Sigmoid colon (tissue), 7 donors: Measurements from ENCODE around the gene CCDC78. TPM values are rescaled to one million over a fixed set of nuclear protein-coding genes. Genes with fewer than 3 reads are reported as not detected.

Experiments used
- DNase-seq: peaks from one replicate; pipeline ENCODE4 v3.0.0-alpha.2; 2019
- H3K27ac ChIP-seq, 4 donors: fragments of 200-600 bp; sonication (generic); one replicate each; pipeline ENCODE4 v1.5.1; 2016 to 2019; ENCODE audit warnings: mild to moderate bottlenecking in 1 of 4
- H3K27me3 ChIP-seq, 3 donors: fragments of 200-600 bp; sonication (generic); one replicate each; pipeline ENCODE4 v1.5.1; 2019; ENCODE audit warnings: mild to moderate bottlenecking in 1 of 3
- H3K36me3 ChIP-seq, 4 donors: fragments of 200-600 bp; sonication (generic); one replicate each; pipeline ENCODE4 v1.5.1; 2016 to 2019
- H3K4me1 ChIP-seq, 4 donors: fragments of 200-600 bp; sonication (generic); one replicate each; pipeline ENCODE4 v1.5.1; 2017 to 2019
- H3K4me3 ChIP-seq, 4 donors: fragments of 200-600 bp; sonication (generic); one replicate each; pipeline ENCODE4 v1.5.1; 2017 to 2019; ENCODE audit warnings: mild to moderate bottlenecking in 2 of 4, moderate library complexity in 1 of 4
- H3K9me3 ChIP-seq, 4 donors: fragments of 200-600 bp in 3 of 4; sonication (generic) in 3 of 4; one replicate each; pipeline versions ENCODE4 v1.5.1 to v1.6.1; 2013 to 2019
- EP300 ChIP-seq, 4 donors: sonication (generic); formaldehyde crosslinking; IDR thresholded peaks; one replicate each; pipeline ENCODE4 v1.6.1; 2017; ENCODE audit warnings: antibody characterized with exemption in 4 of 4
- POLR2A ChIP-seq, 2 donors: fragments of 450-650 bp; IDR thresholded peaks; one replicate each; pipeline ENCODE4 v1.6.1; 2016; ENCODE audit warnings: antibody characterized with exemption in 2 of 2, mild to moderate bottlenecking in 2 of 2, moderate library complexity in 2 of 2
- POLR2AphosphoS5 ChIP-seq, 4 donors: sonication (generic); formaldehyde crosslinking; IDR thresholded peaks; one replicate each; pipeline ENCODE4 v1.6.1; 2017; ENCODE audit warnings: antibody characterized with exemption in 4 of 4
- WGBS, 2 donors: extraction: QIAGEN DNeasy Blood & Tissue Kit; methylation state at CpG; one replicate each; pipeline ENCODE4 v1.1.7; 2013; 5-methylcytosine and 5-hydroxymethylcytosine counted together
- intact Hi-C: fragments of 100-400 bp; cut with DNase I; formaldehyde crosslinking; loops from one replicate; pipeline ENCODE4 v1.15.1; 2023
- polyA plus RNA-seq, 3 donors: library from polyadenylated mRNA; stranded (reverse); fragments of 200-250 nt; gene quantifications; one replicate each; pipeline ENCODE4 v1.2.3, GENCODE V29; 2013
- total RNA-seq, 4 donors: library from RNA; depleted of rRNA; stranded (reverse); fragments of >200 nt; gene quantifications; one replicate each; pipeline ENCODE4 v1.1.0, GENCODE V29; 2016
- TF ChIP-seq, protein P1 (sequence below), 4 experiments: fragments of 450-650 bp in 3 of 4; fragments of 200-600 bp in 1 of 4; IDR thresholded peaks; one replicate each; pipeline ENCODE4 v1.5.1; 2016 to 2019; ENCODE audit warnings: antibody characterized with exemption in 4 of 4, mild to moderate bottlenecking in 3 of 4, moderate library complexity in 2 of 4
- donor health status: healthy with polysubstance abuse.
- donor health status: Bipolar disorder and iron deficiency.
- donor health status: healthy.

Gene CCDC78
- total and polyA plus RNA-seq, 7 donors, result 0.49 to 3.4 TPM; not detected in 5

DNA sequence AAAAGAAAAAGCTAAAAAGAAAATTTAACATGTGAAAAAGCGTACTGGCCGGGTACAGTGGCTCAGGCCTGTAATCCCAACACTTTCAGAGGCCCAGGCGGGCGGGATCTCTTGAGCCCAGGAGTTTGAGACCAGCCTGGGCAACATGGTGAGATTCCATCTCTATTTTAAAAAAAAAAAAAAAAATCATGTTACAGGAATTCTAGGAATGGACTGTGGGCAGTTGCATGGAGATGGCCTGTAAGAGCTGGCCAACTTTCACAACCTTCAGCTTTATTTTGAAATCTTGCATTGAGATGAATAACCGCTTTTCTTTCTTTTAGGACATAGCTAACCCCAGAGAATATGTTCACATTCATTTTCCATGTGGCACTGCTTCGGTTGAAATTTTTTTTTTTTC is 22.8 kb upstream of the CCDC78 start:
- no peaks in the 10 kb centered on the region for H3K36me3 ChIP-seq
- 83 to 93% methylated on average over 6 of the region's 6 CpGs for WGBS, 2 donors
- no peak overlapping the region for H3K4me3 ChIP-seq
- no peak for DNase-seq
- no peaks in the 10 kb centered on the region for H3K4me1 ChIP-seq
- intact Hi-C loops, result no loop called here
- H3K9me3 ChIP-seq, result no peaks in the 10 kb centered on the region
- peaks cover 0 to 14% (median 11%) of the 10 kb centered on the region in 3 donors for H3K27me3 ChIP-seq
- no peak for TF ChIP-seq EP300 (IDR thresholded peaks at IDR 0.05)
- TF ChIP-seq, protein P1, sequence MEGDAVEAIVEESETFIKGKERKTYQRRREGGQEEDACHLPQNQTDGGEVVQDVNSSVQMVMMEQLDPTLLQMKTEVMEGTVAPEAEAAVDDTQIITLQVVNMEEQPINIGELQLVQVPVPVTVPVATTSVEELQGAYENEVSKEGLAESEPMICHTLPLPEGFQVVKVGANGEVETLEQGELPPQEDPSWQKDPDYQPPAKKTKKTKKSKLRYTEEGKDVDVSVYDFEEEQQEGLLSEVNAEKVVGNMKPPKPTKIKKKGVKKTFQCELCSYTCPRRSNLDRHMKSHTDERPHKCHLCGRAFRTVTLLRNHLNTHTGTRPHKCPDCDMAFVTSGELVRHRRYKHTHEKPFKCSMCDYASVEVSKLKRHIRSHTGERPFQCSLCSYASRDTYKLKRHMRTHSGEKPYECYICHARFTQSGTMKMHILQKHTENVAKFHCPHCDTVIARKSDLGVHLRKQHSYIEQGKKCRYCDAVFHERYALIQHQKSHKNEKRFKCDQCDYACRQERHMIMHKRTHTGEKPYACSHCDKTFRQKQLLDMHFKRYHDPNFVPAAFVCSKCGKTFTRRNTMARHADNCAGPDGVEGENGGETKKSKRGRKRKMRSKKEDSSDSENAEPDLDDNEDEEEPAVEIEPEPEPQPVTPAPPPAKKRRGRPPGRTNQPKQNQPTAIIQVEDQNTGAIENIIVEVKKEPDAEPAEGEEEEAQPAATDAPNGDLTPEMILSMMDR (IDR thresholded peaks at IDR 0.05), result no peak
- no peak for TF ChIP-seq POLR2A (IDR thresholded peaks at IDR 0.05)
- no peak for TF ChIP-seq POLR2AphosphoS5 (IDR thresholded peaks at IDR 0.05)
- no peak overlapping the region for H3K27ac ChIP-seq

DNA sequence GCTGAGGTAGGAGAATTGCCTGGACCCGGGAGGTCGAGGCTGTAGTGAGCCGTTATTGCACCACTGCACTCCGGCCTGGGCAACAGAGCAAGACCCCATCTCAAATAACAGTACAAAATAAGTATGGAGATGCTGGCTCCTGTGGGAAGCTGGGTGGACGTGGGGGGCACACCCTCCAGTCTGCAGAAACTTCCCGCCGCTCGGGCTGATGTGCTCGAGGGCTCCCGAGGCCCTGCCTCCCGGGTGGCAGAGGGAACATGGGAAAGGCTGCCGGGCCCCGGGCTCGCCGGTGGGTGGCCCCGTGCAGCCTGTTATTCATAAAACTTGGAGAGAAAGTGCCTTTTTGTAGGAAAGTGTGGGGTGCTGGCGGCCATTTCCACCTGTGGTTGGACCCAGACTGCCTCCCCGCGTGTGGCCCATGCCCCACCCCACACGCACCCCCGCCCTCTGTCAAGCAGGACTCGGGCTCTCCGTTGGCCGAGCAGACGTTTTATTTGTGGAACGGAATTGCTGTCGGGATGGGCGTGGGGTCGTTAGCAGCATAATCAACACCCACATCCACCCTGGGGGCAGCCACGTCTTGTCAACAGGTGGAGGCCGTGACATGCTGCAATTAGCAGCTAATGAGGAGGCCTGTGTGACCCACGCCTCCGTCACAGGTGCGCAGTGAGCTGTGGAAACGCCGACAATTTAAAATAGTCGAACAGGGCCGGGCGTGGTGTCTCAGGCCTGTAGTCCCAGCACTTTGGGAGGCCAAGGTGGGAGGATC is 21.9 kb upstream of the CCDC78 start:
- 58 to 82% methylated on average over 39 of the region's 39 CpGs for WGBS, 2 donors
- intact Hi-C loops, result no loop called here

DNA sequence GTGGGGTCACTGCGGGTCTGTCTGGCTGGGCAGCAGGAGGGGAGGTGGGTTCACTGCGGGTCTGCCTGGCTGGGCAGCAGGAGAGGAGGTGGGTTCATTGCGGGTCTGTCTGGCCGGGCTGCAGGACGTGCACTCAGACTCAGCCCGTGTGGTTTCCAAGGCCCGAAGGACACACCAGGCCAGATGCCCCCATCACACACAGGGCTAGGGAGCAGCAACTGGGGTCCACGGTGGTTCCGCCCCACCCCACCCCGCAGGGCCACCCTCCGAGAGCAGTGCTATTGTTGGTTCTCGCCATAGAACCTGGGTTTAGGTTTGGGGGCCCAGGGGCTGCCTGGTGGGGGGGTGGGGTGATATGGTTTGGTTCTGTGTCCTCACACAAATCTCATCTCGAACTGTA is 20.4 kb upstream of the CCDC78 start:
- 72 to 80% methylated on average over 13 of the region's 13 CpGs for WGBS, 2 donors
- no peaks in the 10 kb centered on the region for H3K36me3 ChIP-seq
- peaks cover 0 to 5% (median 0%) of the 10 kb centered on the region in 3 donors for H3K27me3 ChIP-seq
- H3K4me1 ChIP-seq, result no peaks in the 10 kb centered on the region
- intact Hi-C loops, result no loop called here
- H3K27ac ChIP-seq, result no peak overlapping the region
- H3K9me3 ChIP-seq, result no peaks in the 10 kb centered on the region
- DNase-seq, result no peak
- TF ChIP-seq EP300 (IDR thresholded peaks at IDR 0.05) (no peak), POLR2AphosphoS5 (IDR thresholded peaks at IDR 0.05) (no peak), POLR2A (IDR thresholded peaks at IDR 0.05) (no peak)
- TF ChIP-seq, protein P1 (IDR thresholded peaks at IDR 0.05), result no peak
- no peak overlapping the region for H3K4me3 ChIP-seq

More for the DNA sequence above, 21.9 kb upstream of the CCDC78 start:
- Histone ChIP-seq H3K36me3 (no peaks in the 10 kb centered on the region), H3K9me3 (no peaks in the 10 kb centered on the region), H3K4me3 (no peak overlapping the region), H3K27ac (no peak overlapping the region), H3K27me3 (peaks cover 0 to 11% (median 8%) of the 10 kb centered on the region in 3 donors), H3K4me1 (no peaks in the 10 kb centered on the region)
- no peak for TF ChIP-seq EP300 (IDR thresholded peaks at IDR 0.05)
- TF ChIP-seq POLR2A (IDR thresholded peaks at IDR 0.05), result no peak
- no peak for TF ChIP-seq POLR2AphosphoS5 (IDR thresholded peaks at IDR 0.05)
- TF ChIP-seq, protein P1 (IDR thresholded peaks at IDR 0.05), result no peak
- no peak for DNase-seq

DNA sequence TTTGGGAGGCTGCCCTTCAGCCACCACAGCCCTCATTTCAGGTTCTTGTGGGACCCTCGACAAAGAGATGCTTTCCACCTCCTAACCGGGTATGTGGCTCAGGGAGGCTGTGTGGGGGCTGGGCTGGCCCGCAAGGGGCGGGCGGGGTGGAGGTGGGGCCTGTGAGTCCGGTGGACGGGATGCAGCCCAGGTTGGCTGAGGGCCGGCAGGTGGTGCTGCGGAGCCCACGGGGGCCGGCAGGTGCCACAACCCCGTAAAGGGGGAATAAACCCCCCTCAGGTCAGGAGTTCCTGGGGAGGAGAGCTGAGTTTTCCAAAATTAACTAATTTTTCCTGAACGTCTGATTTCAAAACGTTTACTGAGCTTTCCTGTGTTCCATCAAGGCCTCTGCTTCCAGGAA is 19.5 kb upstream of the CCDC78 start:
- TF ChIP-seq EP300 (IDR thresholded peaks at IDR 0.05), result no peak
- TF ChIP-seq POLR2AphosphoS5 (IDR thresholded peaks at IDR 0.05), result no peak
- TF ChIP-seq POLR2A (IDR thresholded peaks at IDR 0.05), result no peak
- TF ChIP-seq, protein P1 (IDR thresholded peaks at IDR 0.05), result no peak
- WGBS, 2 donors, result 2 to 5% methylated on average over 14 of the region's 14 CpGs
- Histone ChIP-seq H3K36me3 (no peaks in the 10 kb centered on the region), H3K4me3 (no peak overlapping the region), H3K27ac (no peak overlapping the region), H3K4me1 (peaks cover 0 to 5% (median 5%) of the 10 kb centered on the region in 4 donors), H3K27me3 (peaks cover 0 to 5% (median 0%) of the 10 kb centered on the region in 3 donors), H3K9me3 (no peaks in the 10 kb centered on the region)
- DNase-seq, result no peak
- intact Hi-C loops, result no loop called here
